IMR-90 (cell line): Measurements from ENCODE around the gene MAEA. TPM values are rescaled to one million over a fixed set of nuclear protein-coding genes. Genes with fewer than 3 reads are reported as not detected.

Source experiments
- ATAC-seq: fragments of 200-7000 bp; cut with Tn5 transposase; 2 replicates; pipeline ENCODE4 v1.9.1; 2020; ENCODE audit warnings: low read depth, mild to moderate bottlenecking, moderate library complexity
- BruUV-seq: library from RNA; stranded (reverse); fragments of 400-500 nt; replicated peaks from 2 replicates; lab custom pipeline; 2021; lab: Mats Ljungman, UMichigan
- CTCF ChIA-PET: fragments of 300-600 bp; formaldehyde crosslinking; extraction: SDS; loops from one replicate; lab custom pipeline; 2021; ENCODE audit warnings: antibody characterized with exemption; lab: Yijun Ruan, JAX
- POLR2A ChIA-PET: fragments of 300-600 bp; sonication (Branson Sonifier 250); formaldehyde crosslinking; loops from one replicate; lab custom pipeline; 2022; ENCODE audit warnings: antibody characterized with exemption; ENCODE audit not compliant: unreplicated experiment; lab: Charles Lee
- DNase-seq: peaks from one replicate; pipeline ENCODE4 v3.0.0; 2013
- H2AFZ ChIP-seq: replicated peaks from 2 replicates; pipeline ENCODE3; 2013; ENCODE audit warnings: low read length, mild to moderate bottlenecking; ENCODE audit not compliant: poor library complexity
- H2AK5ac ChIP-seq: 2 replicates; pipeline ENCODE4 v1.6.1; 2013; ENCODE audit warnings: low read depth, low read length, inconsistent platforms
- H2AK9ac ChIP-seq: replicated peaks from 2 replicates; pipeline ENCODE3; 2013; ENCODE audit warnings: mild to moderate bottlenecking, low read depth, low read length, moderate library complexity; ENCODE audit not compliant: poor library complexity
- H2BK120ac ChIP-seq: 2 replicates; pipeline ENCODE4 v1.6.1; 2013; ENCODE audit warnings: low read depth, low read length, inconsistent platforms
- H2BK15ac ChIP-seq: 3 replicates; pipeline ENCODE4 v1.6.1; 2013; ENCODE audit warnings: low read depth, low read length, inconsistent platforms
- H2BK20ac ChIP-seq: 2 replicates; pipeline ENCODE4 v1.6.1; 2013; ENCODE audit warnings: low read depth, mild to moderate bottlenecking, inconsistent platforms, low read length, moderate library complexity
- H2BK5ac ChIP-seq: 2 replicates; pipeline ENCODE4 v1.6.1; 2013; ENCODE audit warnings: mild to moderate bottlenecking, low read depth, low read length, inconsistent platforms; ENCODE audit not compliant: poor library complexity, severe bottlenecking
- H3K14ac ChIP-seq: replicated peaks from 2 replicates; pipeline ENCODE4 v1.6.1; 2013; ENCODE audit warnings: low read depth, low read length, inconsistent platforms
- H3K18ac ChIP-seq: 2 replicates; pipeline ENCODE4 v1.6.1; 2013; ENCODE audit warnings: low read depth, low read length, control low read depth
- H3K23ac ChIP-seq: 2 replicates; pipeline ENCODE4 v1.6.1; 2013; ENCODE audit warnings: low read depth, low read length, inconsistent platforms
- H3K27ac ChIP-seq: 2 replicates; pipeline ENCODE4 v1.5.1; 2013; ENCODE audit warnings: mild to moderate bottlenecking, control low read depth, low read length; ENCODE audit not compliant: insufficient read depth
- H3K27me3 ChIP-seq: 2 replicates; pipeline ENCODE4 v1.6.1; 2013; ENCODE audit warnings: low read length; ENCODE audit not compliant: control insufficient read depth, insufficient read depth
- H3K36me3 ChIP-seq: 2 replicates; pipeline ENCODE4 v1.6.1; 2013; ENCODE audit warnings: low read length, mixed read lengths; ENCODE audit not compliant: control insufficient read depth, insufficient read depth
- H3K4ac ChIP-seq: 2 replicates; pipeline ENCODE4 v1.6.1; 2013; ENCODE audit warnings: low read depth, low read length, inconsistent platforms
- H3K4me1 ChIP-seq: 2 replicates; pipeline ENCODE4 v1.6.1; 2013; ENCODE audit warnings: low read length, mixed read lengths; ENCODE audit not compliant: control insufficient read depth, insufficient read depth
- H3K4me2 ChIP-seq: 2 replicates; pipeline ENCODE4 v1.6.1; 2013; ENCODE audit warnings: low read depth, mild to moderate bottlenecking, control low read depth, low read length, moderate library complexity
- H3K4me3 ChIP-seq: 2 replicates; pipeline ENCODE4 v1.5.1; 2013; ENCODE audit warnings: low read depth, mild to moderate bottlenecking, control low read depth, low read length, moderate library complexity; ENCODE audit not compliant: insufficient read depth
- H3K56ac ChIP-seq: 2 replicates; pipeline ENCODE4 v1.6.1; 2013; ENCODE audit warnings: low read length, inconsistent platforms; ENCODE audit not compliant: insufficient read depth; ENCODE audit errors: extremely low read depth
- H3K79me1 ChIP-seq, 2 experiments: 2 replicates each; pipeline ENCODE4 v1.6.1; 2013; ENCODE audit warnings: low read length in 2 of 2, inconsistent platforms in 1 of 2, low read depth in 1 of 2
- H3K9ac ChIP-seq: 2 replicates; pipeline ENCODE4 v1.6.1; 2013; ENCODE audit warnings: low read depth, low read length, control low read depth
- H3K9me1 ChIP-seq: 2 replicates; pipeline ENCODE4 v1.6.1; 2013; ENCODE audit warnings: low read length, inconsistent platforms; ENCODE audit not compliant: insufficient read depth
- H3K9me3 ChIP-seq: 2 replicates; pipeline ENCODE4 v1.6.1; 2013; ENCODE audit warnings: low read length; ENCODE audit not compliant: control insufficient read depth, insufficient read depth
- H4K20me1 ChIP-seq: 2 replicates; pipeline ENCODE4 v1.6.1; 2013; ENCODE audit warnings: low read length, inconsistent platforms; ENCODE audit not compliant: insufficient read depth
- H4K5ac ChIP-seq: 2 replicates; pipeline ENCODE4 v1.6.1; 2013; ENCODE audit warnings: mild to moderate bottlenecking, low read depth, low read length, control low read depth
- H4K8ac ChIP-seq, 2 experiments: 2 replicates each; pipeline ENCODE4 v1.6.1; 2013; ENCODE audit warnings: low read depth in 2 of 2, low read length in 2 of 2, control low read depth in 1 of 2, inconsistent platforms in 1 of 2
- H4K91ac ChIP-seq: 2 replicates; pipeline ENCODE4 v1.6.1; 2013; ENCODE audit warnings: low read depth, low read length, inconsistent platforms; ENCODE audit not compliant: insufficient read depth
- FOS ChIP-seq: fragments of 150-350 bp; IDR thresholded peaks from 2 replicates; pipeline ENCODE4 v1.6.1; 2016; ENCODE audit warnings: low read depth, low read length
- MAFK ChIP-seq: IDR thresholded peaks from 2 replicates; pipeline ENCODE4 v1.6.1; 2012; ENCODE audit warnings: low read depth, low read length, improper control_type of control experiment
- MAZ ChIP-seq: IDR thresholded peaks from 2 replicates; pipeline ENCODE4 v1.6.1; 2012; ENCODE audit warnings: low read depth, mild to moderate bottlenecking, low read length, improper control_type of control experiment, moderate library complexity, borderline replicate concordance
- NFE2L2 ChIP-seq: fragments of 150-350 bp; IDR thresholded peaks from 2 replicates; pipeline ENCODE4 v1.6.1; 2016; ENCODE audit warnings: low read depth, mild to moderate bottlenecking, low read length
- POLR2A ChIP-seq: IDR thresholded peaks from 2 replicates; pipeline ENCODE4 v1.6.1; 2012; ENCODE audit warnings: mild to moderate bottlenecking, low read depth, low read length
- RAD21 ChIP-seq: IDR thresholded peaks from 2 replicates; pipeline ENCODE4 v1.6.1; 2012; ENCODE audit warnings: low read length, improper control_type of control experiment
- RCOR1 ChIP-seq: IDR thresholded peaks from 2 replicates; pipeline ENCODE4 v1.6.1; 2012; ENCODE audit warnings: mild to moderate bottlenecking, low read length, improper control_type of control experiment; ENCODE audit not compliant: insufficient replicate concordance
- SMC3 ChIP-seq: fragments of 150-350 bp; IDR thresholded peaks from 2 replicates; pipeline ENCODE4 v1.6.1; 2016; ENCODE audit warnings: low read depth, mild to moderate bottlenecking, antibody characterized with exemption, low read length, moderate library complexity
- USF2 ChIP-seq: fragments of 150-350 bp; IDR thresholded peaks from 2 replicates; pipeline ENCODE4 v1.6.1; 2017; ENCODE audit warnings: mild to moderate bottlenecking, antibody characterized with exemption, low read length, low read depth
- WGBS, 2 experiments: methylation state at CpG; one replicate each; pipeline versions ENCODE4 v1.1.5 to v1.1.7; 2013; ENCODE audit warnings: missing lambda C conversion rate in 2 of 2; ENCODE audit not compliant: insufficient read length in 1 of 2; ENCODE audit errors: extremely low coverage in 2 of 2; 5-methylcytosine and 5-hydroxymethylcytosine counted together
- dilution Hi-C: fragments of 300-500 bp; cut with HindIII; formaldehyde crosslinking; loops from one replicate; pipeline ENCODE4 v1.14.3; 2018; ENCODE audit warnings: low sequenced_read_pairs; ENCODE audit not compliant: unreplicated experiment
- in situ Hi-C: fragments of 300-500 bp; cut with MboI; formaldehyde crosslinking; loops from 3 replicates; pipeline ENCODE4 v1.14.3; 2019; ENCODE audit warnings: low sequenced_read_pairs, inconsistent platforms, mixed read lengths
- intact Hi-C: fragments of 100-400 bp; cut with micrococcal nuclease; formaldehyde crosslinking; loops from 2 replicates; pipeline ENCODE4 v1.10.0; 2022
- polyA plus RNA-seq, 3 experiments: library from polyadenylated mRNA; depleted of rRNA; stranded (reverse); fragments of >200 nt; gene quantifications; 2 replicates each; pipeline ENCODE4 v1.2.3, GENCODE V29; 2012; ENCODE audit warnings: low replicate concordance in 1 of 3
- total RNA-seq: library from RNA; depleted of rRNA; stranded (reverse); fragments of >200 nt; gene quantifications from 2 replicates; pipeline ENCODE4 v1.2.3, GENCODE V29; 2012
- TF ChIP-seq, protein P1 (sequence below): fragments of 150-350 bp; IDR thresholded peaks from 2 replicates; pipeline ENCODE4 v1.6.1; 2016; ENCODE audit warnings: low read depth, mild to moderate bottlenecking, low read length, moderate library complexity, borderline replicate concordance

The MAEA gene
- total and polyA plus RNA-seq, 2 of the 4 experiments (the other 2 are of a cell fraction): 61.5 to 108 TPM

DNA sequence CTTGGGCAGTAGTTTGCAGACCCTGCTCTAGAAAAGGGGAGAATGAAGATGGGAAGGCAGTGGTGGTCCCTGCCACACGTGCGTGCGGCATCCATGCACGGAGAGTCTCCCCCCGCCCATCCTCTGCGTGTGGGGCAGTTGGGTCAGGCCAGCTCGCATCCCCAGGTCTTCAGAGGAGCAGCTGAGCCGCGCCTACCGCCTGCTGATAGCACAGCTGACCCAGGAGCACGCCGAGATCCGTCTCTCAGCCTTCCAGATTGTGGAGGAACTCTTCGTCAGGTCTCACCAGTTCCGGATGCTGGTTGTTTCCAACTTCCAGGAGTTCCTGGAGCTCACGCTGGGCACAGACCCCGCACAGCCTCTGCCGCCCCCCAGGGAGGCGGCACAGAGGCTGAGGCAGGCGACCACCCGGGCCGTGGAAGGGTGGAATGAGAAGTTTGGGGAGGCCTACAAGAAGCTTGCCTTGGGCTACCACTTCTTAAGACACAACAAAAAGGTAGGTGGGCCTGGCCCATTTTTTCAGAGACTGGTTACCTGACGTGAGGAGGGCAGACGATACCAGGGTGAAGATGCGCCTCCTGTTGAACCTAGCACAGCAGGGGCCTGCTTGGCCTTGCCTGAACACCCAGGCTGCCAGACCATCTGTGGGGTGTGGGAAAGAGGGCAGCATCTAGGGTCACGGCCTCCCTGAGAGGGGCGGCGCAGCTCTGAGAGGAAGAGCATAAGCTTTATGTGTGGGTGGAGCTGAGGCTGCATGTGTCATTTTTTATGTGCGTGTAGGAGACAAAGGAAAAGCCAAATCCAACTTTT is 59.9 kb downstream of the MAEA start:
- Histone ChIP-seq H2AK9ac (peak overlapping the region; percentile 48), H2BK5ac (no peak overlapping the region), H3K79me1 (peaks cover 21 to 42% of the 10 kb centered on the region in 2 experiments), H3K9me1 (peaks cover 9% of the 10 kb centered on the region; the same call in 1 of the 2 replicates), H3K27me3 (no peaks in the 10 kb centered on the region), H3K9ac (no peak overlapping the region), H3K4ac (no peak overlapping the region), H3K27ac (no peak overlapping the region), H3K14ac (no peak overlapping the region), H2BK120ac (no peak overlapping the region), H3K4me3 (no peak overlapping the region), H3K4me1 (peaks cover 5% of the 10 kb centered on the region), H3K23ac (no peak overlapping the region), H4K8ac (no peak overlapping the region), H4K5ac (no peak overlapping the region), H2BK20ac (no peak overlapping the region), H2AFZ (no peak overlapping the region), H3K56ac (no peak overlapping the region), H4K20me1 (peaks cover 7% of the 10 kb centered on the region; the same call in 1 of the 2 replicates), H4K91ac (no peak overlapping the region), H2BK15ac (no peak overlapping the region), H2AK5ac (no peak overlapping the region), H3K4me2 (no peak overlapping the region), H3K9me3 (no peaks in the 10 kb centered on the region), H3K18ac (no peak overlapping the region), H3K36me3 (peaks cover 22% of the 10 kb centered on the region; the same call in 1 of the 2 replicates)
- WGBS, 2 experiments: 98% methylated on average over 18 of the region's 29 CpGs; no CpG with 5 or more reads in 1 of the 2 experiments
- intact Hi-C loops (loop anchor here (5.0 kb wide), 1 partner anchor 337 kb away; the partner anchor contains the start of gene FGFRL1), in situ Hi-C loops (loop anchor here (5.0 to 10.0 kb wide), 2 partner anchors 217 to 285 kb away; no protein-coding TSS in a partner anchor), dilution Hi-C loops (no loop called here)
- TF ChIP-seq MAFK: no peak
- no peak for TF ChIP-seq POLR2A
- no peak for TF ChIP-seq RCOR1
- TF ChIP-seq NFE2L2: no peak
- TF ChIP-seq FOS: no peak
- no peak for TF ChIP-seq RAD21
- TF ChIP-seq, protein P1, sequence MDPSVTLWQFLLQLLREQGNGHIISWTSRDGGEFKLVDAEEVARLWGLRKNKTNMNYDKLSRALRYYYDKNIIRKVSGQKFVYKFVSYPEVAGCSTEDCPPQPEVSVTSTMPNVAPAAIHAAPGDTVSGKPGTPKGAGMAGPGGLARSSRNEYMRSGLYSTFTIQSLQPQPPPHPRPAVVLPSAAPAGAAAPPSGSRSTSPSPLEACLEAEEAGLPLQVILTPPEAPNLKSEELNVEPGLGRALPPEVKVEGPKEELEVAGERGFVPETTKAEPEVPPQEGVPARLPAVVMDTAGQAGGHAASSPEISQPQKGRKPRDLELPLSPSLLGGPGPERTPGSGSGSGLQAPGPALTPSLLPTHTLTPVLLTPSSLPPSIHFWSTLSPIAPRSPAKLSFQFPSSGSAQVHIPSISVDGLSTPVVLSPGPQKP: no peak
- TF ChIP-seq MAZ: no peak
- no peak for TF ChIP-seq SMC3
- no peak for TF ChIP-seq USF2
- ChIA-PET CTCF (no interaction called here), POLR2A (interaction anchor here (0.6 kb wide), 1 partner anchor 101 kb away, joined by 3 read pairs; the partner anchor contains the start of gene CTBP1)
- BruUV-seq: no TSS peak
- ATAC-seq (no peak), DNase-seq (no peak)
